CD1c-positive myeloid dendritic cell (primary cell): Measurements from ENCODE around the gene SAP130.

Experiments used
- DNase-seq: peaks from one replicate; pipeline ENCODE4 v3.0.0-alpha.2; 2016; ENCODE audit errors: extremely low spot score

The SAP130 gene

GRCh38 chr2:128027801-128028667 is at the start of gene SAP130:
TSS of gene SAP130 (minus strand) at chr2:128028059. CDS start at chr2:128026292, 1,767 bp downstream.
- DNase-seq = peak; percentile 97

DNA sequence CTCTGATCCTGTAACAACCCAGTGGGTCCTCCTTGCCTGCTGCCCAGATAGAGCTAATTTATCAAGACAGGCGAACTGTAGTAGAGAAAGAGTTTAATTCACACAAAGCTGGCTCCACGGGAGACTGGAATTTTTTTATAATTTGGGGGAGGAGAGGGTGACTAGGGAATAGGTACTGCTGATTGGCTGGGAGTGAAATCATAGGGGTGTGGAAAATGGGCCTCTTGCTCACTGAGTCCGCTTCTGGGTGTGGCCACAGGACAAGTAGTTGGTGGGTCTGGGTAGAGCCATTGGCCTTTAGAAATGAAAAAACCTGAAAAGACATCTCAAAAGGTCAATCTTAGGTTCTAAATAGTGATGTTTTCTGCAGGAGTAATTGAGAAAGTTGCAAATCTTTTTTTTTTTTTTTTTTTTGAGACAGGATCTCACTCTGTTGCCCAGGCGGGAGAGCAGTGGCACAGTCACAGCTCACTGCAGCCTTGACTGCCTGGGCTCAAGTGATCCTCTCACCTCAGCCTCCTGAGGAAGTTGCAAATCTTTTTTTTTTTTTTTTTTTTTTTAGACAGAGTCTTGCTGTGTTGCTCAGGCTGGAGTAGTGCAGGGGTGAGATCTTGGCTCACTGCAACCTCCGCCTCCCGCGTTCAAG is 48.7 kb upstream of the SAP130 start:
- no peak for DNase-seq

- no peak for DNase-seq
These were observed 45.4 kb upstream of the SAP130 start for GRCh38 chr2:128073278-128073677.

DNA sequence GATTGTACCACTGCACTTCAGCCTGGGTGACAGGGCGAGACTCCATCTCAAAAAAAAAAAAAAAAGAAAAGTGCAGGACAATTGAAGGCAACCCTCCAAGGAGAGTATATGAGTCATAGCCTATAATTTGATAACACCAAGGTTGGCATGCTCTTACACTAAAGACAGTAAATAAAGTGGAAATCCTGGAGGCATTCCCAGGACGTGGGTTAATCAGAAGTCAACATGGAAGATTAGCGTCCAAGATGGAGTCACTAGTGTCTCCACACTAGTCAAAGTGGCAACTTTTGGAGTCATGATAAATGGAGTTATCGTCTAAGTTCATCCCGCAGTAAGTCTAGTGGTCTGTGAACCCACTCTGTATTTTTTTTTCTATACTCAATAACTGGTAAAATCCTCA is 41.9 kb upstream of the SAP130 start:
- no peak for DNase-seq

- DNase-seq = no peak
These were observed 36.5 kb upstream of the SAP130 start for GRCh38 chr2:128064353-128064752.

DNA sequence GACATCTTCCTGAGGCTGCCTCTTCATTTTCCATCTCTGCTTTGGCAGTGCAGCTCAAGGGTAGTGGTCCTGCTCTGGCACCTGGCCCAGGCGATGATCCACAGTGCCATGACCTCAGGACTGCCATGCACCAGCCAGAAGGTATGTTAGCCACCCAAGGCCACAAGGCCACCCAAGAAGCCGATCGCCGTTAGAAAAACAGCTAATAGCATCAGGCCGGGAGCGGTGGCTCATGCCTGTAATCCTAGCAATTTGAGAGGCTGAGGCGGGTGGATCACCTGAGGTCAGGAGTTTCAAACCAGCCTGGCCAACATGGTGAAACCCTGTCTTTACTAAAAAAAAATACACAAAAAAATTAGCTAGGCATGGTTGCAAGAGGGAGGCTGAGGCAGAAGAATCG is 34.7 kb upstream of the SAP130 start:
- DNase-seq = no peak

- no peak for DNase-seq
These were observed 30.3 kb upstream of the SAP130 start for GRCh38 chr2:128058114-128058513.

DNA sequence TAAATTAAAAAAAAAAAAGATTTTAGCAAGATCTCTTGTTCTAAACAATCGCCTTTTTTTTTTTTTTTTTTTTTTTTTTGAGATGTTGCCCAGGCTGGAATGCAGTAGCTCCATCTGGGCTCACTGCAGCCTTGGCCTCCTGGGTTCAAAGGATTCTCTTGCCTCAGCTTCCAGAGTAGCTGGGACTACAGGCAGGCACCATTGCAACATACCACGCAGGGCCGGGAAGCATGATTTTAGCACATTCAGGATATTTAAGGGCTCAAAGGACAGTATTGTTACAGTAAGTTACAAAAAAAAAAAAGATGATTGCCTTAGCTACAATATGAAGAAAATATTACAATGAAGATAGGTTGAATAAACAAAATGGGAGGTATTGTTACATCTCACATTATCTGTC is 29.5 kb upstream of the SAP130 start:
- DNase-seq = no peak

- DNase-seq = no peak
These were observed 26.4 kb upstream of the SAP130 start for GRCh38 chr2:128054104-128054885.

- DNase-seq = no peak
These were observed 25.5 kb upstream of the SAP130 start for GRCh38 chr2:128053331-128053730.

GRCh38 chr2:128043041-128043440 is 15.2 kb upstream of the SAP130 start:
- no peak for DNase-seq

GRCh38 chr2:128041561-128041960 is 13.7 kb upstream of the SAP130 start:
- no peak for DNase-seq

DNA sequence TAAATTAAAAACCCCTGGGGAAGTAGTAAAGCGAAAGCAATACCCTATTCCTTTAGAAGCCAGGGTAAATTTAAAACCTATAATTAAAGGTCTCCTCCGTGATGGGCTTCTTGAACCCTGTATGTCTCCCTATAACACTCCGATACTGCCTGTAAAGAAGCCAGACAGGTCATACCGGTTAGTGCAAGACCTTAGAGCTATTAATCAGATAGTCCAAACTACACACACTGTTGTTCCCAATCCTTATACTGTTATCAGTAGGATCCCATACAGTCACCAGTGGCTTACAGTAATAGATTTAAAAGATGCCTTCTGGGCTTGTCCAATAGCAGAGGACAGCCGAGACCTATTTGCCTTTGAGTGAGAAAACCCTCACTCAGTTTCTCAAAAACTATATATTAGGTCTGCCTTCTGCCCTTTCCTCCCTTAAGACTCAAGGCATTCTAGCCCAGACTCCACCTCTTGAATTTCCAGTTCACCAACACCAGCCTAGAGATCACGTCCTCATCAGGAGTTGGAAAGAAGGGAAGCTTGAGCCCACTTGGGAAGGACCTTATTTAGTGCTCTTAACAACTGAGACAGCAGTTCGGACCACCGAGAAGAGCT is 12.4 kb upstream of the SAP130 start:
- no peak for DNase-seq

GRCh38 chr2:128039535-128039934 is 11.7 kb upstream of the SAP130 start:
- no peak for DNase-seq

- no peak for DNase-seq
These were observed 10.6 kb upstream of the SAP130 start for GRCh38 chr2:128038411-128038810.

- DNase-seq = no peak
These were observed 9.8 kb upstream of the SAP130 start for GRCh38 chr2:128037649-128038048.

GRCh38 chr2:128036748-128037607 is 9.1 kb upstream of the SAP130 start:
- no peak for DNase-seq

- DNase-seq = no peak
These were observed 4.2 kb upstream of the SAP130 start for GRCh38 chr2:128032092-128032491.

DNA sequence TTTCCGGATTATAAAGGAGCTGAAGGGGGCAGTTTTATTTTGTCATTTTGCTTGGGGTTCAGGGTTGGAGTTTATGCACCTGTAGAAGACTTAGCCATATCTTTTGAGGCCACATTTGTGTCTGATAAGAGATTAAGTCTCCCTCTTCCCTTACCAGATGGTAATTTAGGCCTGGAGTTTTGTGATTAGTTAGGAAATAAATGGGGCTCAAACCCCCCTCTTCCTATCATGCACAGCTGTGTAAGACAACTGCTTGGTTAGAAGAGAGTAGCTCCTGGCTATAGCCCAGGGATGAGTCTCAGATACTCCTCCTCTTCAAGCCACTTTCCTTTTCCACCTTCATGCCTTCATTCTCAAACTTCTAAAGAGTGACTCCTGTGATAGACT is 802 bp upstream of the SAP130 start:
- no peak for DNase-seq

- DNase-seq = peak; percentile 99
These were observed 520 bp downstream of the SAP130 start for GRCh38 chr2:128027278-128027800.
